Type B pancreatic cell (in vitro differentiated cells): ENCODE results near the gene PLD1. TPM values are rescaled to one million over a fixed set of nuclear protein-coding genes. Genes with fewer than 3 reads are reported as not detected.

Experiments
- DNase-seq: peaks from one replicate; pipeline ENCODE4 v3.0.0; 2021; ENCODE audit warnings: mixed read lengths; ENCODE audit not compliant: unreplicated experiment; ENCODE audit errors: extremely low spot score
- H3K27ac Mint-ChIP-seq: 2 replicates; pipeline ENCODE4 v1.8.0; 2021; ENCODE audit warnings: mild to moderate bottlenecking, mixed read lengths
- H3K27me3 Mint-ChIP-seq: 2 replicates; pipeline ENCODE4 v1.8.0; 2021; ENCODE audit warnings: mixed read lengths
- H3K36me3 Mint-ChIP-seq: 2 replicates; pipeline ENCODE4 v1.8.0; 2021; ENCODE audit warnings: mixed read lengths
- H3K4me1 Mint-ChIP-seq: one replicate; pipeline ENCODE4 v1.8.0; 2021; ENCODE audit warnings: mixed read lengths; ENCODE audit not compliant: unreplicated experiment
- H3K4me3 Mint-ChIP-seq: 2 replicates; pipeline ENCODE4 v1.8.0; 2021; ENCODE audit warnings: mild to moderate bottlenecking, mixed read lengths
- H3K9me3 Mint-ChIP-seq: 2 replicates; pipeline ENCODE4 v1.8.0; 2021; ENCODE audit warnings: mixed read lengths
- total RNA-seq: library from RNA; stranded (reverse); gene quantifications from 2 replicates; pipeline ENCODE4 v1.2.1, GENCODE V29; 2021; ENCODE audit warnings: low replicate concordance
- TF ChIP-seq, protein P1 (sequence below): fragments of 200-600 bp; sonication (generic); conservative IDR thresholded peaks from 2 replicates; pipeline ENCODE4 v1.5.0; 2021; ENCODE audit warnings: antibody characterized with exemption, mild to moderate bottlenecking

PLD1 gene
- total RNA-seq, 1 donor from 2014 or later: 33.3 TPM

DNA sequence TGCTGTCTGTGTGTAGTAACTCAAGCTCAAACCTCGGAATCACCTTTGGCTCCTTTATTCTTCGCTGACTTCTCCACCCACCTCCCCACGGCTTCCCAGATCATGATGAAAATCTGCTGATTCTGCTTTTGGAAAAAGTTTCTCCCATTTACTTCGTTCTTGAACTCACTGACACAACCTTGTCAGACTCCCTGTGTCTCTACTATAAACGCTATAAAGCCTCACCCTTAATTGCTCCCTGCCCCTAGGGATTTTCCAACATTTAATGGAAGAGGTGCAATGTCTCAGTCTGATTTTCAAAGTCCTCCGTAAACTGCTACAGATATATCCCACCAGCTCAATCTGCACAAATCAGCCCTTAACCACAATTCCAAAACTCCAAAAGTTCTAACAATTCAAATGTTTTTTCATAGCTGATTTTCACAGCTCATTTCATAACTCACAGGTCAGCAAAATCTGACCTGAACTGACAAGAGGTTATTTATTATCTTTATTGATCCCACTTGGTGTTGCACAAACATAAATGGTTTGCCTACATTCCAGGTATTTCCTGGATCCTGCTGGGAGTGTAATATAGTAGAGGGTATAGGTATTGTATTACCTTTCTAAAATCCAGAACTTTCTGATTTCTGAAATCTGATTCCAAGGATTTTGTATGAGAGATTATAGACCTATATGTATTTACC is 129.4 kb downstream of the PLD1 start:
- H3K4me1 Mint-ChIP-seq: peaks cover 12% of the 10 kb centered on the region
- H3K9me3 Mint-ChIP-seq: peaks cover 8% of the 10 kb centered on the region
- peak overlapping the region; percentile 7 for H3K27ac Mint-ChIP-seq
- TF ChIP-seq, protein P1, sequence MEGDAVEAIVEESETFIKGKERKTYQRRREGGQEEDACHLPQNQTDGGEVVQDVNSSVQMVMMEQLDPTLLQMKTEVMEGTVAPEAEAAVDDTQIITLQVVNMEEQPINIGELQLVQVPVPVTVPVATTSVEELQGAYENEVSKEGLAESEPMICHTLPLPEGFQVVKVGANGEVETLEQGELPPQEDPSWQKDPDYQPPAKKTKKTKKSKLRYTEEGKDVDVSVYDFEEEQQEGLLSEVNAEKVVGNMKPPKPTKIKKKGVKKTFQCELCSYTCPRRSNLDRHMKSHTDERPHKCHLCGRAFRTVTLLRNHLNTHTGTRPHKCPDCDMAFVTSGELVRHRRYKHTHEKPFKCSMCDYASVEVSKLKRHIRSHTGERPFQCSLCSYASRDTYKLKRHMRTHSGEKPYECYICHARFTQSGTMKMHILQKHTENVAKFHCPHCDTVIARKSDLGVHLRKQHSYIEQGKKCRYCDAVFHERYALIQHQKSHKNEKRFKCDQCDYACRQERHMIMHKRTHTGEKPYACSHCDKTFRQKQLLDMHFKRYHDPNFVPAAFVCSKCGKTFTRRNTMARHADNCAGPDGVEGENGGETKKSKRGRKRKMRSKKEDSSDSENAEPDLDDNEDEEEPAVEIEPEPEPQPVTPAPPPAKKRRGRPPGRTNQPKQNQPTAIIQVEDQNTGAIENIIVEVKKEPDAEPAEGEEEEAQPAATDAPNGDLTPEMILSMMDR: no peak
- no peak for DNase-seq
- peaks cover 20% of the 10 kb centered on the region for H3K36me3 Mint-ChIP-seq
- no peaks in the 10 kb centered on the region for H3K27me3 Mint-ChIP-seq
- peak overlapping the region; percentile 4 for H3K4me3 Mint-ChIP-seq

DNA sequence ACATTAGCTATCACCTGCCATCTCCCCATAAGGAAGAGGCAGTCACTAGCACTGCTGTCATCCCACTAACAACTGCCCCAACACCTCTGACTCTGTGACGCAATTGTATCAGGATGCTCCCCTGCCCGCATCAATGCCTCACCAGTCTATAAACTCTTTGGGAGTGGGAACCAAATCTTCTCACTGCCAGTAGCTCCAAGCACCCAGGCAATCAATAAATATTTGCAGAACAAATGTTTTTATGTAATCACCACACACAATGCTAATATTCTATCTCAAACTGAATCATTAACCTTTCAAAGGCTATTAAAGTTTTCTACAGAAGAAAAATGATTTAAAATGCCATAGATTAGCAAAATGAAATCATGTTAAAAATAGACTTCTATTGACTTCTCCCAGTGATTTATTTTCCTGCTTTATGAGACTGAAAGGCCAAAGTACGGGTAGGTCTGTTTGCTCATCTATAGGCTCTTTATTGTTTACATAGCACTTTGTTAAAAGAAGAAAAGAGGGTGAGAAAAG is 131.3 kb downstream of the PLD1 start:
- no peak overlapping the region for H3K4me3 Mint-ChIP-seq
- H3K27me3 Mint-ChIP-seq: no peaks in the 10 kb centered on the region
- TF ChIP-seq, protein P1: no peak
- no peak for DNase-seq
- peaks cover 12% of the 10 kb centered on the region for H3K4me1 Mint-ChIP-seq
- peaks cover 8% of the 10 kb centered on the region for H3K9me3 Mint-ChIP-seq
- H3K27ac Mint-ChIP-seq: peak overlapping the region; percentile 49
- H3K36me3 Mint-ChIP-seq: peaks cover 19% of the 10 kb centered on the region

DNA sequence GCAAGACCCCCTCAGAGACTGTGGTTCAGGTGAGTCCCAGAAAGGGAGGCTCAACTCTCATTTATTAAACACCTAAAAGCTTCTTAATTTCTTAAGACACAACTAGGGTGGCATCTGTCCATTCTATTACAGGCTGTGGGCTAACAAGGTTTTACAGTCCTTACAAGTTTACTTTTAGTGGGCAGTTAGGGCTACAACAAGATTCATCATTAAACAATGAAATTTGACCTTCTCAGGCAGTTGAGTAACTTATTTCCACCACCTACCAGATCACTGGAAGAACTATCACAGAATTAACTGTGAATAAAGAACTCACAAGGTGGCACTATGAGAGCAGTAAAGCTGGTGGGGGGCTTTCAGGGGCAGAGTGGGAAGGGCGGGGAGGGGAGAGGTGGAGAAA is 132.6 kb downstream of the PLD1 start:
- TF ChIP-seq, protein P1: no peak
- no peak overlapping the region for H3K27ac Mint-ChIP-seq
- peaks cover 12% of the 10 kb centered on the region for H3K4me1 Mint-ChIP-seq
- no peaks in the 10 kb centered on the region for H3K27me3 Mint-ChIP-seq
- DNase-seq: no peak
- no peaks in the 10 kb centered on the region for H3K9me3 Mint-ChIP-seq
- peaks cover 13% of the 10 kb centered on the region for H3K36me3 Mint-ChIP-seq
- H3K4me3 Mint-ChIP-seq: no peak overlapping the region

DNA sequence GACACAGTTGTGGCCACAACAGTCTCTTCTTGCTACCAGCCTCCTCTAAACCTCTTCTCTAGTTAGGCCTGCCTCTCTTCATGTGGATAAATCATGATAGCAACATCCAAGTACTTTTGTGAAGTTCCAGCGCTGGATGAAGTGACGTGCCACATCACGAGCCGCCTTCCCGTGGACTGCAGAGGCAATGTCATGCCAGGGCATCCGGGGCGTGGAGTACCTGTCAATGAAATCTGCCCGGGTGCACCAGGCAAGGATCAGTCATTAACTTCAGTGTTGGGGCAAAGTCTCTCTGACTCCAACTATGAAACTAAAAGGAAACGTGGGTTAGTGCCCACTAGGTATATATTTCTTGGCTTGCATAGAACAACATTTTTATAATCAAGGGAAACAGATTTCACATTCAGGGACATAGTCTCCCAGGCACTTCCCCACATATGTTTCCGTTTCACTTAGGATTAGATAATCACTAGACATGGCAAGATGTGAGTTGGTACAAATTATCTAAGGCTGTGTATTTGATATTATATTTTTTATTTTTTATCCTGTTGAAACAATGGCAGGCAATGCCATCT is 133.6 kb downstream of the PLD1 start:
- Mint-ChIP-seq H3K27me3 (no peaks in the 10 kb centered on the region), H3K4me1 (peaks cover 12% of the 10 kb centered on the region), H3K4me3 (no peak overlapping the region), H3K27ac (peak overlapping the region; percentile 31), H3K9me3 (no peaks in the 10 kb centered on the region), H3K36me3 (peaks cover 13% of the 10 kb centered on the region)
- no peak for DNase-seq
- TF ChIP-seq, protein P1: no peak

DNA sequence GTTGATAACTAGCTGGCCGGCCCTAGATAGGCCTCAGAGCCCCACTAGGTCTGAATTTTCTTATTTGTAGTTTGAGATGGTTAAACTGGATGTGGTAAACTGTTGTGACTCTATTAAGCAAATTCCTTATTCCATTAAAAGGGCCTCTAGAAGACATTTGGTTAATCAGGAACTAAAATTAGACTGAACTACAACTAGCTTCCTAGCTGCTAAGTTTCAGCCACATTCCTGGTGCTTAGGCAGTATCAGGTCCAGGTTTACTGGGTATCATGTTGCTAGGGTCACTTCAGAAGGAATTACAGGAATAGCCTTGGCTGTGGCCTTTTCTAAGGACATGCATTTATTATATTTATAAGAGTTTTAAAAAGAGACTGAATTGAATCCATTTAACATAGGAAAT is 136.3 kb downstream of the PLD1 start:
- Mint-ChIP-seq H3K27me3 (no peaks in the 10 kb centered on the region), H3K4me1 (peaks cover 5% of the 10 kb centered on the region), H3K36me3 (peaks cover 8% of the 10 kb centered on the region), H3K9me3 (no peaks in the 10 kb centered on the region), H3K27ac (no peak overlapping the region), H3K4me3 (no peak overlapping the region)
- TF ChIP-seq, protein P1: no peak
- no peak for DNase-seq
